KMS-11 (cell line): Measurements from ENCODE around the gene FAT2.

Experiments
- H2AFZ ChIP-seq: fragments of 200-600 bp; sonication (generic); 2 replicates; pipeline ENCODE4 v1.6.1; 2016; ENCODE audit warnings: antibody characterized with exemption, mixed run types, low read depth
- H3K27ac ChIP-seq: fragments of 200-600 bp; sonication (generic); 2 replicates; pipeline ENCODE4 v1.6.1; 2016; ENCODE audit warnings: mild to moderate bottlenecking, mixed run types
- H3K27me3 ChIP-seq: fragments of 200-600 bp; sonication (generic); 2 replicates; pipeline ENCODE4 v1.6.1; 2017; ENCODE audit warnings: mild to moderate bottlenecking, low read depth, mixed run types, moderate library complexity; ENCODE audit not compliant: insufficient read depth
- H3K36me3 ChIP-seq: fragments of 200-600 bp; sonication (generic); 2 replicates; pipeline ENCODE4 v1.6.1; 2017; ENCODE audit warnings: mild to moderate bottlenecking, mixed run types; ENCODE audit not compliant: insufficient read depth
- H3K4me1 ChIP-seq: fragments of 200-600 bp; sonication (generic); 2 replicates; pipeline ENCODE4 v1.6.1; 2016; ENCODE audit warnings: mild to moderate bottlenecking, low read depth, mixed run types; ENCODE audit not compliant: poor library complexity, severe bottlenecking
- H3K4me2 ChIP-seq: fragments of 200-600 bp; sonication (generic); 2 replicates; pipeline ENCODE4 v1.7.0; 2016; ENCODE audit warnings: mild to moderate bottlenecking, mixed run types
- H3K4me3 ChIP-seq: fragments of 200-600 bp; sonication (generic); IDR thresholded peaks from 2 replicates; pipeline ENCODE4 v1.6.1; 2017; ENCODE audit warnings: low read depth, low read length, mixed read lengths; ENCODE audit not compliant: insufficient read depth
- H3K79me2 ChIP-seq: fragments of 200-600 bp; sonication (generic); 2 replicates; pipeline ENCODE4 v1.6.1; 2016; ENCODE audit warnings: low read depth, mixed run types; ENCODE audit not compliant: insufficient read depth
- H3K9ac ChIP-seq: fragments of 200-600 bp; sonication (generic); 2 replicates; pipeline ENCODE4 v1.6.1; 2016; ENCODE audit warnings: mild to moderate bottlenecking, mixed run types
- H4K20me1 ChIP-seq: fragments of 200-600 bp; sonication (generic); 2 replicates; pipeline ENCODE4 v1.6.1; 2016; ENCODE audit warnings: mild to moderate bottlenecking, mixed run types; ENCODE audit not compliant: insufficient read depth
- CTCF ChIP-seq: fragments of 200-600 bp; sonication (generic); conservative IDR thresholded peaks from 2 replicates; pipeline ENCODE4 v1.6.1; 2017; ENCODE audit warnings: low read depth, mild to moderate bottlenecking, antibody characterized with exemption, low read length, moderate library complexity, mixed read lengths

Gene FAT2

GRCh38 chr5:151628112-151628823, 37.1 kb upstream of the FAT2 start:
- H3K79me2 ChIP-seq, result no peaks in the 10 kb centered on the region
- H3K4me3 ChIP-seq, result no peak overlapping the region
- no peaks in the 10 kb centered on the region for H4K20me1 ChIP-seq
- H3K27me3 ChIP-seq, result no peaks in the 10 kb centered on the region
- H3K9ac ChIP-seq, result no peak overlapping the region
- no peak overlapping the region for H3K4me2 ChIP-seq
- H3K36me3 ChIP-seq, result no peaks in the 10 kb centered on the region
- TF ChIP-seq CTCF, result no peak
- H3K4me1 ChIP-seq, result no peaks in the 10 kb centered on the region
- H3K27ac ChIP-seq, result no peak overlapping the region
- H2AFZ ChIP-seq, result no peak overlapping the region

GRCh38 chr5:151627650-151628049, 36.5 kb upstream of the FAT2 start:
- H3K9ac ChIP-seq, result no peak overlapping the region
- H3K27ac ChIP-seq, result no peak overlapping the region
- no peaks in the 10 kb centered on the region for H4K20me1 ChIP-seq
- H3K4me2 ChIP-seq, result no peak overlapping the region
- no peak overlapping the region for H3K4me3 ChIP-seq
- no peaks in the 10 kb centered on the region for H3K79me2 ChIP-seq
- no peaks in the 10 kb centered on the region for H3K36me3 ChIP-seq
- no peak overlapping the region for H2AFZ ChIP-seq
- H3K27me3 ChIP-seq, result no peaks in the 10 kb centered on the region
- H3K4me1 ChIP-seq, result no peaks in the 10 kb centered on the region
- no peak for TF ChIP-seq CTCF

GRCh38 chr5:151625285-151625684, 34.2 kb upstream of the FAT2 start:
- Histone ChIP-seq H3K4me2 (no peak overlapping the region), H3K27me3 (no peaks in the 10 kb centered on the region), H3K4me3 (no peak overlapping the region), H3K4me1 (no peaks in the 10 kb centered on the region), H3K27ac (no peak overlapping the region), H4K20me1 (no peaks in the 10 kb centered on the region), H3K36me3 (no peaks in the 10 kb centered on the region), H2AFZ (no peak overlapping the region), H3K9ac (no peak overlapping the region), H3K79me2 (no peaks in the 10 kb centered on the region)
- no peak for TF ChIP-seq CTCF

GRCh38 chr5:151624476-151624875, 33.3 kb upstream of the FAT2 start:
- Histone ChIP-seq H3K27ac (no peak overlapping the region), H3K4me3 (no peak overlapping the region), H3K36me3 (no peaks in the 10 kb centered on the region), H4K20me1 (no peaks in the 10 kb centered on the region), H3K27me3 (no peaks in the 10 kb centered on the region), H3K4me2 (no peak overlapping the region), H3K79me2 (no peaks in the 10 kb centered on the region), H3K9ac (no peak overlapping the region), H2AFZ (no peak overlapping the region), H3K4me1 (no peaks in the 10 kb centered on the region)
- TF ChIP-seq CTCF, result no peak
